Measurements from ENCODE around the gene TTLL13.

TTLL13 gene

GRCh38 chr15:90249203-90249863, at the start of gene TTLL13:
TTLL13 (plus strand) TSS chr15:90249556; CDS start chr15:90250631, 1,075 bp downstream.
- DNase-seq, result peak; percentile 53 to 54

GRCh38 chr15:90200534-90201129, 48.7 kb upstream of the TTLL13 start:
- DNase-seq, result no peak

GRCh38 chr15:90201130-90201943, 48.0 kb upstream of the TTLL13 start, which contains the start of gene SEMA4B:
SEMA4B (plus strand) TSS chr15:90201330; CDS start chr15:90201579, 249 bp downstream.
- DNase-seq, result peak; percentile 50 to 52

GRCh38 chr15:90201944-90202375, 47.4 kb upstream of the TTLL13 start:
- no peak for DNase-seq

GRCh38 chr15:90202929-90203328, 46.4 kb upstream of the TTLL13 start:
- DNase-seq, result no peak

DNA sequence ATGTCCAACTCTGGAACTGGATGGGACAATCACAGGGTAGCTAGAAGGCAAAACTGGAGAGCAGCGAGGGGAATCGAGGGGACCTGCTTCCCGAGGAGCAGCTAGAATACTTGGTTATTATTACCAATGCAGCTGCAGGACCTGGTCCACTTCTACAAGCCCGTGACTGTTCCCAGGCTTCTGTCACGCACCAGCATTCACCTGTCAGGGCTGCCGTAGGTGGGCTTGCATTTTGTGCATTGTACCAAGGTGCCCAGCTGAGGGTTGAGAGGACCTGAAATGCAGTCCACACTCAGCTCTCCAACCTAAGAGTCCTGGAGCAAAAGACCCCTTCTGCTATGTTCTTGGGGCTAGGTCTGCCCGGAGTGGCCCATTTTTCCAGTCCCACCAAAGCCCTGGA, 45.9 kb upstream of the TTLL13 start:
- DNase-seq, result no peak

GRCh38 chr15:90203922-90204321, 45.4 kb upstream of the TTLL13 start:
- no peak for DNase-seq

GRCh38 chr15:90205050-90205848, 44.1 kb upstream of the TTLL13 start:
- no peak for DNase-seq

DNA sequence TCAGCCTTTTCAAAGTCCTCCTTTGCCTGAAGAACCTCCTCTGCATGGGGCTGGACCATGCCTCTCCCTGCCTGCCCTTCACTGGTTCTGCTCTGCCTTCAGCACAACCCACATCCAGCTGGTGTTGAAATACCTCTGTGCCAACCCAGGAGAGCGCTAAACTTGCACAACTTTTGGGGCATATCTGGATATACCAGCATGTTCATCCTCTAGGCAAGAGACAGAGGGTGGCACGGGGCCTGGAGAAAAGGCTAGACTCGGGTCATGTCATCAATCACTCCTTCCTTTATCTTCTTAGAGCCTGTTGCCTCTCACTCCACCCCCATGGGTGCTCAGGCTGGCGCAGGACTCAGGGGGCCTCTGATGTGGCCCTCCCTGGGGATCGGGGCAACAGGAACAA, 43.5 kb upstream of the TTLL13 start:
- no peak for DNase-seq

GRCh38 chr15:90207252-90207651, 42.1 kb upstream of the TTLL13 start:
- no peak for DNase-seq

- no peak for DNase-seq
Observed at GRCh38 chr15:90208356-90208755, 41.0 kb upstream of the TTLL13 start.

GRCh38 chr15:90209591-90209990, 39.8 kb upstream of the TTLL13 start:
- DNase-seq, result no peak

GRCh38 chr15:90210593-90210992, 38.8 kb upstream of the TTLL13 start:
- no peak for DNase-seq

DNA sequence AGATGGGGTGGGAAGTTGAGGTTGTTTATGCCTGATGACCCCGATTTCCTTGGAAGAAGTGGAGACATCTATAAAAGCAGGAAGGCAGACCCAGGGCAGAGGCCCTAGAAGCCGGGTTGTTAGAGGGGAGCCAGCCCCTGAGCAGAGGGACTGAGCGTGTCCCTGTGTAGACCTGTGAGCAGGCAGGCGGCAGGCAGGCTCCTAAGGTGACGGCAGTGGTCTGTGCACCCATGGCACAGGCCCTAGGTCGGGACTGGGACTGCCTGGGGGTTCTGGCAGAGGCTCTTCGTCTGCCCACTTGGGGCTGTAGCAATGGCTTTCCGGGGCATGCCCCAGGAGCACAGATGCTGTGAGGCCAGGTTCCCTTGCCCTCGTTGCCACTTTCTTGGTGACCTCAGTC, 38.3 kb upstream of the TTLL13 start:
- DNase-seq, result no peak

DNA sequence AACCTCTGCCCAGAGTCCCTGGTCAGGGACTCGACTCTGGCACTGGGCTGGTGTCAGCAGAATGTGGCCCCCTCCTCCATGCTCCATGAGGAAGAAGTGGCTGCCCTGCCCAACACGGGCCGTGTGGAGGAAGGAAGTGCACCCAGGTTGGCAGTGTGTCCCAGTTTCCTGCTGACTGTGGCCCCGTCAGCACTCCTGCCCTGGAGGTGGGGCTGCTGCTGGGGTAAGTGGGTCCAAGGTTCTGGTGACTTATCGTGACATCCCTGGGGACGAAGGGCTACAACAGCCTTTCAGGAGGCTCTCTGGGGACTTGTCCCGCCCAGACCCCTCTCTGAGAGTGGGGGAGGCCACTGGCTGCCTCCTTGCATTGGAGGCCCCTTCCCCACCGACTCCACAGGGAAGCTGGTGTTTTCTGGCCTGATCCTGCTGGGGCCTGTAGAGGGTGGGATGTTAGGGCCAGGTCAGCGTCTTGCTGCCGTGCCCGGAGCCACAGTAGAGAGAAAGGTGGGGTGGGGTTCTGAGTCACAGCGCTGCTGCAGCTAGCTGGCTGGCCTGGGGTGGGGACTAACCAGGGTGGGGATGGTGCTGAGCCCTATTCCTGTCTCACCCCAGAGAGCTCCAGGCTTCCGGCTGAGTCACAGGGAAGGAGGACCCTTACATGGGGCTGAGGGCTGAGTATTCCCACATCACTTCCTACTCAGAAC, 37.8 kb upstream of the TTLL13 start:
- no peak for DNase-seq

- no peak for DNase-seq
Observed at GRCh38 chr15:90212221-90213098, 36.9 kb upstream of the TTLL13 start.

DNA sequence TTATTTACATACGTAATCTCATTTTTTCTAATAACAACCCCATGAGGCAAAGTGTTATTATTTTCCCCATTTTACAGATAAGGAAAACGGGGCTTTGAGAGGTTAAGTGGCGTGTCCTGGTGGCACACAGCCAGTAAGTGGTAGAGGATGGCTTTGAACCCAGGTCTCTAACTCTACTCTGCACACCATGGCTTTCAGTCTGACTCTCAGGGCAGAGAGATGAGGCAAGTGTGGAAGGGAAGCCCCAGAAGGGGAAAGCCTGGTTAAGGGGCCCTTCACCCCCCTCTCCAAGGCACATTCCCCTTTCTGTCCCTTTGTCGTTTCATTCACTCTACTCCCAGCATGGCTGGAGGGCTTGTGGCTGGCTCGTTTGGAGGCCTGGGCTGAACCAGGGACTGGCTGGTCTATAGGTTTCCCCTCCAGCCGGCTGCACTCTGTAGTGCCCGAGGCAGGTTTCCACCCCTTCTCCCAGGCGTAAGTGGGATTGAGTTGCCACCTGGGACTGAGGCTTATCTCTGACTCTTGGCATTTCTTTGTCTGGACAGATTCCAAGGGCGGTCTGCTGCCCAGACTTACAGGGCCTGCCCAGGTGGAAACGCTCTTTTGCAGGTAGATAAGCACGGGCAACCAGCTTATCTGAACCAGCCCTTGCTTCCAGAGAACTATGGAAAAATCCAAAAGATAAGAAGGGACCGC, 36.1 kb upstream of the TTLL13 start:
- no peak for DNase-seq

GRCh38 chr15:90213818-90214204, 35.5 kb upstream of the TTLL13 start:
- DNase-seq, result no peak

- DNase-seq, result no peak
Observed at GRCh38 chr15:90214553-90215196, 34.7 kb upstream of the TTLL13 start.

All from activated CD4-positive, alpha-beta T cell treated with anti-CD3 and anti-CD28 coated beads, Interleukin-2, amount 50 U/mL, for 4 hours (primary cell).